Upper lobe of left lung (tissue), 6 donors: ENCODE results near the gene KCNAB1. TPM values are rescaled to one million over a fixed set of nuclear protein-coding genes. Genes with fewer than 3 reads are reported as not detected.

Source experiments
- ATAC-seq, 2 donors: fragments of 200-7000 bp; cut with Tn5 transposase; one replicate each; pipeline ENCODE4 v1.9.1; 2022; ENCODE audit warnings: mild to moderate bottlenecking in 2 of 2, moderate library complexity in 2 of 2; ENCODE audit not compliant: low FRiP score in 2 of 2
- DNase-seq, 2 donors: peaks; one replicate each; pipeline ENCODE4 v3.0.0-alpha.2; 2019 to 2020
- H3K27ac ChIP-seq, 4 donors: fragments of 200-600 bp; sonication (generic); one replicate each; pipeline ENCODE4 v1.5.1; 2016 to 2019
- H3K27me3 ChIP-seq, 4 donors: fragments of 200-600 bp; sonication (generic); one replicate each; pipeline ENCODE4 v1.5.1; 2017 to 2019
- H3K36me3 ChIP-seq, 4 donors: fragments of 200-600 bp; sonication (generic); one replicate each; pipeline ENCODE4 v1.5.1; 2016 to 2019
- H3K4me1 ChIP-seq, 4 donors: fragments of 200-600 bp; sonication (generic); one replicate each; pipeline ENCODE4 v1.5.1; 2018 to 2019
- H3K4me3 ChIP-seq, 4 donors: fragments of 200-600 bp; sonication (generic); one replicate each; pipeline ENCODE4 v1.5.1; 2017 to 2019; ENCODE audit warnings: mild to moderate bottlenecking in 2 of 4, moderate library complexity in 1 of 4
- H3K9me3 ChIP-seq, 4 donors: fragments of 200-600 bp; sonication (generic); one replicate each; pipeline ENCODE4 v1.5.1; 2018 to 2019
- CTCF ChIP-seq, 6 experiments: fragments of 450-650 bp in 4 of 6; fragments of 200-600 bp in 2 of 6; sonication (generic) in 2 of 6; IDR thresholded peaks; one replicate each; pipeline ENCODE4 v1.5.1; 2016 to 2019; ENCODE audit warnings: antibody characterized with exemption in 6 of 6
- EP300 ChIP-seq, 4 donors: sonication (generic); formaldehyde crosslinking; IDR thresholded peaks; one replicate each; pipeline ENCODE4 v1.5.1; 2017; ENCODE audit warnings: antibody characterized with exemption in 4 of 4, control low read depth in 2 of 4
- POLR2A ChIP-seq, 4 donors: fragments of 450-650 bp; IDR thresholded peaks; one replicate each; pipeline ENCODE4 v1.5.1; 2016 to 2017; ENCODE audit warnings: antibody characterized with exemption in 4 of 4, mild to moderate bottlenecking in 2 of 4
- POLR2AphosphoS5 ChIP-seq, 2 donors: sonication (generic); formaldehyde crosslinking; IDR thresholded peaks; one replicate each; pipeline ENCODE4 v1.5.1; 2017; ENCODE audit warnings: antibody characterized with exemption in 2 of 2
- WGBS, 2 donors: methylation state at CpG; one replicate each; pipeline ENCODE4 v1.1.5; 2017 to 2018; 5-methylcytosine and 5-hydroxymethylcytosine counted together
- total RNA-seq, 6 donors: library from RNA; depleted of rRNA in 4 of 6; stranded (reverse); fragments of >200 nt in 4 of 6; gene quantifications; one replicate each; pipeline versions ENCODE4 v1.1.0 to v1.2.1, GENCODE V29; 2016 to 2021
- donor health status: DM: no; HTN: no; CAD: no; lungs with moderate emphysema.
- donor health status: DM: no; HTN: yes; CAD: no; lungs with severe emphysema.

KCNAB1 gene
- total RNA-seq, 6 donors from 2014 or later = 0.79 to 5.2 (median 3.0) TPM

- peak; percentile 35 to 72 (median 60) for TF ChIP-seq CTCF (IDR thresholded peaks at IDR 0.05)
- TF ChIP-seq POLR2AphosphoS5 (IDR thresholded peaks at IDR 0.05) = no peak
- H3K4me3 ChIP-seq = no peak overlapping the region
- H3K27me3 ChIP-seq = no peaks in the 10 kb centered on the region
- ATAC-seq (peak; percentile 65 to 79), DNase-seq (peak in 1 of 2 donors; percentile 65)
- H3K27ac ChIP-seq = no peak overlapping the region
- H3K4me1 ChIP-seq = peaks cover 10 to 18% (median 13%) of the 10 kb centered on the region in 4 donors
- WGBS, 2 donors = 40 to 44% methylated on average over 10 of the region's 10 CpGs
- H3K36me3 ChIP-seq = no peaks in the 10 kb centered on the region
- H3K9me3 ChIP-seq = no peaks in the 10 kb centered on the region
Observed at GRCh38 chr3:156151824-156152428, 31.5 kb downstream of the KCNAB1 start.

- Histone ChIP-seq H3K36me3 (no peaks in the 10 kb centered on the region), H3K27ac (no peak overlapping the region), H3K9me3 (no peaks in the 10 kb centered on the region), H3K27me3 (no peaks in the 10 kb centered on the region), H3K4me1 (peaks cover 0 to 11% (median 4%) of the 10 kb centered on the region in 4 donors), H3K4me3 (no peak overlapping the region)
- DNase-seq = no peak
- no peak for TF ChIP-seq POLR2A (IDR thresholded peaks at IDR 0.05)
- TF ChIP-seq POLR2AphosphoS5 (IDR thresholded peaks at IDR 0.05) = no peak
- no peak for TF ChIP-seq CTCF (IDR thresholded peaks at IDR 0.05)
- no peak for TF ChIP-seq EP300 (IDR thresholded peaks at IDR 0.05)
- no peak for ATAC-seq
- WGBS, 2 donors = 67 to 88% methylated on average over 3 of the region's 3 CpGs
Observed at GRCh38 chr3:156158656-156159295, 38.4 kb downstream of the KCNAB1 start.

- Histone ChIP-seq H3K4me1 (peaks cover 0 to 11% (median 4%) of the 10 kb centered on the region in 4 donors), H3K36me3 (no peaks in the 10 kb centered on the region), H3K27ac (no peak overlapping the region), H3K27me3 (no peaks in the 10 kb centered on the region), H3K9me3 (no peaks in the 10 kb centered on the region), H3K4me3 (no peak overlapping the region)
- DNase-seq = no peak
- 16 to 27% methylated on average over 3 of the region's 3 CpGs for WGBS, 2 donors
- peak in 1 of 2 donors; percentile 31 for ATAC-seq
- TF ChIP-seq POLR2AphosphoS5 (IDR thresholded peaks at IDR 0.05) (no peak), CTCF (IDR thresholded peaks at IDR 0.05) (no peak), EP300 (IDR thresholded peaks at IDR 0.05) (no peak), POLR2A (IDR thresholded peaks at IDR 0.05) (no peak)
Observed at GRCh38 chr3:156160647-156161046, 40.3 kb downstream of the KCNAB1 start.

GRCh38 chr3:156161172-156161571 lies 40.8 kb downstream of the KCNAB1 start:
- Histone ChIP-seq H3K9me3 (no peaks in the 10 kb centered on the region), H3K4me3 (no peak overlapping the region), H3K27ac (no peak overlapping the region), H3K27me3 (no peaks in the 10 kb centered on the region), H3K4me1 (peaks cover 0 to 11% (median 4%) of the 10 kb centered on the region in 4 donors), H3K36me3 (no peaks in the 10 kb centered on the region)
- TF ChIP-seq POLR2A (IDR thresholded peaks at IDR 0.05) = no peak
- TF ChIP-seq POLR2AphosphoS5 (IDR thresholded peaks at IDR 0.05) = no peak
- TF ChIP-seq EP300 (IDR thresholded peaks at IDR 0.05) = no peak
- TF ChIP-seq CTCF (IDR thresholded peaks at IDR 0.05) = no peak
- no peak for DNase-seq
- 33 to 46% methylated on average over 1 of the region's 1 CpG for WGBS, 2 donors
- peak in 1 of 2 donors; percentile 26 for ATAC-seq
